RWPE2 (cell line): ENCODE data around the gene POLDIP3.

Experiments used
- ATAC-seq: fragments of 200-7000 bp; cut with Tn5 transposase; 3 replicates; pipeline ENCODE4 v1.9.1; 2021; ENCODE audit warnings: low read depth
- DNase-seq: peaks from one replicate; pipeline ENCODE4 v3.0.0-alpha.2; 2020; ENCODE audit warnings: low spot score
- H3K27ac ChIP-seq: fragments of 450-650 bp; 2 replicates; pipeline ENCODE4 v1.5.1; 2017; ENCODE audit warnings: mild to moderate bottlenecking; ENCODE audit not compliant: poor library complexity, severe bottlenecking
- H3K27me3 ChIP-seq: fragments of 250-450 bp; sonication (Bioruptor Pico); 2 replicates; pipeline ENCODE4 v1.5.1; 2021; ENCODE audit warnings: mild to moderate bottlenecking, moderate library complexity; ENCODE audit not compliant: insufficient read depth, poor library complexity, severe bottlenecking
- H3K36me3 ChIP-seq: fragments of 250-450 bp; sonication (Bioruptor Pico); 2 replicates; pipeline ENCODE4 v1.5.1; 2020; ENCODE audit warnings: low read depth, mild to moderate bottlenecking, moderate library complexity
- H3K4me1 ChIP-seq: fragments of 250-450 bp; sonication (Bioruptor Pico); 2 replicates; pipeline ENCODE4 v1.5.1; 2021; ENCODE audit warnings: mild to moderate bottlenecking, moderate library complexity; ENCODE audit not compliant: insufficient read depth, poor library complexity, severe bottlenecking
- H3K4me3 ChIP-seq: fragments of 250-450 bp; sonication (Bioruptor Pico); 2 replicates; pipeline ENCODE4 v1.5.1; 2021; ENCODE audit warnings: mild to moderate bottlenecking, moderate library complexity; ENCODE audit not compliant: severe bottlenecking
- H3K9me3 ChIP-seq: fragments of 250-450 bp; sonication (Bioruptor Pico); 2 replicates; pipeline ENCODE4 v1.5.1; 2021; ENCODE audit warnings: mild to moderate bottlenecking, moderate library complexity; ENCODE audit not compliant: severe bottlenecking
- CTCF ChIP-seq: fragments of 450-650 bp; IDR thresholded peaks from one replicate; pipeline ENCODE4 v1.5.1; 2017; ENCODE audit warnings: mild to moderate bottlenecking, moderate library complexity; ENCODE audit not compliant: poor library complexity, severe bottlenecking

Gene POLDIP3

GRCh38 chr22:42654436-42655073 lies 39.9 kb upstream of the POLDIP3 start:
- Histone ChIP-seq H3K36me3 (no peaks in the 10 kb centered on the region), H3K9me3 (peaks cover 1% of the 10 kb centered on the region), H3K27me3 (no peaks in the 10 kb centered on the region), H3K4me3 (no peak overlapping the region), H3K4me1 (no peaks in the 10 kb centered on the region), H3K27ac (no peak overlapping the region)
- ATAC-seq = no peak
- DNase-seq = no peak
- TF ChIP-seq CTCF = no peak

GRCh38 chr22:42653999-42654398 lies 39.3 kb upstream of the POLDIP3 start:
- no peaks in the 10 kb centered on the region for H3K4me1 ChIP-seq
- ATAC-seq = no peak
- no peak for DNase-seq
- no peak for TF ChIP-seq CTCF
- no peaks in the 10 kb centered on the region for H3K27me3 ChIP-seq
- H3K36me3 ChIP-seq = no peaks in the 10 kb centered on the region
- no peak overlapping the region for H3K4me3 ChIP-seq
- H3K27ac ChIP-seq = no peak overlapping the region
- no peaks in the 10 kb centered on the region for H3K9me3 ChIP-seq

DNA sequence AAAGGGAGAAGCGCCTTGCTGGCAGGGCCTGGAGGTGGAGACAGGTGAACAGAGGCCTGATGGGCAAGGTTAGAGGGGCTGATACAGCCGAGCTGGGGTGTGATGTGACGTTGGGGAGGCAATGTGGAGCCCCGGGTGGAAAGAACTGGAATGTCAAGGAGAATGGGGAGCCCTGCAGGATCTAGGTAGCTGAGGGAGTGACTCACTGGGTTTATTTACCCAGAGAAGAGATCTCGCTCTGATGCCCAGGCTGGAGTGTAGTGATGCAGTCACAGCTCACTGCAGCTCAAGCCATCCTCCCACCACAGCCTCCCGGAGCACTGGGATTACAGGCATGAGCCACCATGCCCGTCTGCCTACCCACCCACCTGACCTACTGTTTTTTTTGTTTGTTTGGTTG lies 36.5 kb upstream of the POLDIP3 start:
- DNase-seq (no peak), ATAC-seq (0 out of 3 replicates have a peak, but pooled peaks have one; percentile 13)
- H3K9me3 ChIP-seq = no peaks in the 10 kb centered on the region
- no peak overlapping the region for H3K27ac ChIP-seq
- H3K36me3 ChIP-seq = no peaks in the 10 kb centered on the region
- H3K27me3 ChIP-seq = no peaks in the 10 kb centered on the region
- TF ChIP-seq CTCF = no peak
- H3K4me1 ChIP-seq = peaks cover 7% of the 10 kb centered on the region
- no peak overlapping the region for H3K4me3 ChIP-seq

GRCh38 chr22:42649246-42650099 lies 34.8 kb upstream of the POLDIP3 start, which contains the start of gene CYB5R3:
CYB5R3 (minus strand) TSS chr22:42649392; CDS start chr22:42649315, 77 bp downstream.
- no peaks in the 10 kb centered on the region for H3K27me3 ChIP-seq
- ATAC-seq (peak; percentile 88), DNase-seq (no peak)
- TF ChIP-seq CTCF = no peak
- no peaks in the 10 kb centered on the region for H3K9me3 ChIP-seq
- peaks cover 22% of the 10 kb centered on the region for H3K4me1 ChIP-seq
- peak within 1 kb of the TSS; percentile 63 for H3K4me3 ChIP-seq
- H3K27ac ChIP-seq = peak within 1 kb of the TSS; percentile 60
- H3K36me3 ChIP-seq = no peaks in the 10 kb centered on the region; the same call in 1 of the 2 replicates
